ENCODE results near the gene NOP16.

The NOP16 gene

DNA sequence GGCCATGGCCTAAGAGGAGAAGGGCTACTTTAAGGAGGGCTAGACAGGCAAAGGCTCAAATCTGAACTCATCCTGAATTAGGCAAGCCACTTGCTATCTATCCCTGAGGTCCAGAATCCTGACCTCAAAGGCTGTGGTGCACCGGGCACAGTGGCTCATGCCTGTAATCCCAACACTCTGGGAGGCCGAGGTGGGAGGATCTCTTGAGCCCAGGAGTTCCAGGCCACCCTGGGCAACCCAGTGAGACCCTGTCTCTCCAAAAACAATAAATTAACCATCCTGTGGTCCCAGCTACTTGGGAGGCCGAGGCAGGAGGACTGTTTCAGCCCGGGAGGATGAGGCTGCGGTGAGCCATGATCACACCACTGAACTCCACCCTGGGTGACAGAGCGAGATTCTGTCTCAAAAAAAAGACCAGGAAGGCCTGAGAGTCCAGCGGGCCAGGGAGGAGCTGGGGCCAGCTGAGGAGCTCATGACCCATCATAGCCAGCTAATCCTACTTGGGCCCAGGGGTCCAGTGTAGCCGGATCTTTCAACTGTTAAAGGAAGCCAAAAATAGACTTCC lies 4.0 kb downstream of the NOP16 start:
- DNase-seq = no peak

DNA sequence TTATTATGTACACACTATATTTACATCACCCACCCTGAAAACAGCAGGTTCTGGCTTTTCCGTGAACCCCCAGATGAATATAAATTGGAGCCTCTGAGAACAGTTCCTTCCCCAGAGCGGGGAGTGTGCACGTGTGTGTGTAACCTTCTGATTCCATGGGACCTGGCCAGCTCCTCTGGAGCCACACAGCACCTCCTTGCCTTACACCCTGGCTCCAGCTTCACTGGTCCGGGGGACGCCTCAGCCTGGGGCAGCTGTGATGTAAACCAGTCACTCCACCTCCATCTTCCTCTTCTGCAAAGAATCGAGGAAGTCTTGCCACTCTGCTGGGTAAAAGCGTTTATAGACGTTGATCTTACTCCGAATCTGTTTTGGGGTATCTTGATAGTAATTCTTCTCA lies 4.4 kb downstream of the NOP16 start:
- DNase-seq = no peak

DNA sequence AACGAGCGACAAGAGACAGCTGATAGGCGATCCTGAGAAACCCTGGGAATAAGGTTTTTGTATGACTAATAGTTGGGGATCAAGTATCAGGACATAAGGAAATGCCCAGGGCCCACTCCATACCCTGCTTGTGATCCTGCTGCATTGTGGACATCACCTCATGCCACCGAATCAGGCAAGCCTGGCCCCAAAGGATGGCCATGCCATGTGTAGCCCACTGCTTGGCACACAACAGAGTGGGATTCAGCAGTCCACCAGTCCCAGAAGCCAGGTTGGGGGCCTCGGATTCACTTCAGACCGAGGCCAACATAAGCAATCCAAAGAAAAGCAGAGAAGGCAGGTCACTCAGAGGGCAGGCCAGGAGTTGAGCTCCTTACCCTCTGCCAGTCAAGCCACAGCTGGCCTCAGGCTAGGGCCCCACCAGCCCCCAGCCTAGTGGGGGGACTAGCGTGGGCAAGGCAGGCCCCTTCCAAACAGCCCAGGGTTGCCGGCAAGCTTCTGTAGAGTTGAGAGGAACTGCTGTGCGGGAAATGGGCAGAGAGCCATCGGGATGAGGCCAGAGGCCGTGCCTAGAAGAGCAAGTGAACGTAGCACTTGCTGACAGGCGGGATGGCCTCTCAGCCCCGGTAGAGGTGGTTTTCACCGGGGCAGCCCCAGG lies 5.0 kb downstream of the NOP16 start:
- no peak for DNase-seq

DNA sequence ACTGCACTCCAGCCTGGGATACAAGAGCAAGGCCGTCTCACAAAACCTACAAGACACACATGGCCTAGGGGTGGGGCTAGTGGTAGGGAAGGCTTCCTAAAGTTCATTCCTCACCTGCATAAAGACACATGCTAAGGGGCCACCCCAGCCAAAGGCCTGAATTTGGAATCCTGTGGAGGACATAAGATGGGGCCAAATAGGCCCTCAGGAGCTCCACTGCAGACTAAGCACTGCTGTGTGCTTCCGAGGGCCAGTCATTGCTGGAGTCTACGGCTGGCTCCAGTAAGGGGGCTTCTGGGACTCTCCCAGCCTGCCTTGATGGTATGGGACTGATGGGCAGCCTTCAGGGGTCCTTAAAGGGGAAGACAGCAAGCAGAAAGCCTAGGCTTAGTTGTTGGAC lies 5.7 kb downstream of the NOP16 start:
- DNase-seq = no peak

DNA sequence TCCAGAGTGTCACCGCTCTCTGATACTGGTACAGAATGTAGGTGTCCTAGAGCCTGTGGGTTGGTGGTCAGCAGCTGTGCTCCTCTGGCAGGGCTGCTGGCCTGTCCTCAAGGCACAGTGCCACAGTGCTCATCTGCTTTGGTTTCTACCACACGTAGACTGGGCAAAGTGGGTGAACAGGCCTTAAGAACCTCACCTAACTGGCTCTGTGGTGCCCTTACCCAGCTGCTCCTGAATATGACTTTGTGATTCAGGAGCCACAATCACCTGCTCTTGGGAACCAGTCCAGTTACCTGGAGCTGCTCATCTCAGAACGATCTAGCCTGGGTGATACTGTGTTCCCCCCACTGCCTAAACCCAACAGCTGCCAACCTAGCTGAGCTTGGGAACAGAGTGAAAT lies 6.4 kb downstream of the NOP16 start:
- DNase-seq = no peak

DNA sequence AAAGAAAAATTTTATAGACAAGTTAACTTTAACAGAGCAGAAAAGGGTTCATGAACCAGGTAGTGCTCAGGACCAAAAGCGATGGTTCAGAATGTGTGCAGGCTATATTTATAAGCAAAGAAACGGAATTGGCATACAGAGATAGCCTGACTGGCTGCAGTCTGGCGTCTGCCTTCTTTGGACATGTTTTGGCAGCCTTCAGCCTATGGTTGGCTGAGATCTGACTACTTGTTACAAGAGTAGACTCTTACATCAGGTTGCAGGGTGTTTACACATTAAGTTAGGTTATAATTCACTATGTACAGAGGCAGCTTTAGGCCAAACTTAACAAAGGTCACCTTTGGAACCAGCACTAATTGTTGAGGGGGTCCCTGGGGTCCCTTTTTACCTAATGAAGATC lies 7.0 kb downstream of the NOP16 start:
- no peak for DNase-seq

DNA sequence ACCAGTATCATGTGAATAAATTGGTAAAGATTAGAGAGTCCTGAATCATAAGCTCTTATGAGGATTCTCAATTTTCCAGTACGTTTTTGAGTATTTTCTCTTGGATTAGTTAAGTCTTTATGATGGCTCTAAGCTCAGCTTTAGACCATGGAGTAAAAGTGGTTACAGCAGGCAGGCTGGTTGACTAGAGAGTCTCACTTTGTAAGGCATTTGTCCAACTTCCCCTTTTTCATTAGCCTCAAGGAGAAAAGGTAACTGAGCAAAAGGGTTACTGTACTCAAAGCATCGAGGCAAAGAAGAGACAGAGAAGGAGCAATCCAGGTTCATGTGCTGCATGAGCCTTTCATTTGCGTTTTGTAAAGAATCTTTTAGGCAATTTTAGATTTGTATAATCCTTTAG lies 8.5 kb downstream of the NOP16 start:
- DNase-seq = no peak

DNA sequence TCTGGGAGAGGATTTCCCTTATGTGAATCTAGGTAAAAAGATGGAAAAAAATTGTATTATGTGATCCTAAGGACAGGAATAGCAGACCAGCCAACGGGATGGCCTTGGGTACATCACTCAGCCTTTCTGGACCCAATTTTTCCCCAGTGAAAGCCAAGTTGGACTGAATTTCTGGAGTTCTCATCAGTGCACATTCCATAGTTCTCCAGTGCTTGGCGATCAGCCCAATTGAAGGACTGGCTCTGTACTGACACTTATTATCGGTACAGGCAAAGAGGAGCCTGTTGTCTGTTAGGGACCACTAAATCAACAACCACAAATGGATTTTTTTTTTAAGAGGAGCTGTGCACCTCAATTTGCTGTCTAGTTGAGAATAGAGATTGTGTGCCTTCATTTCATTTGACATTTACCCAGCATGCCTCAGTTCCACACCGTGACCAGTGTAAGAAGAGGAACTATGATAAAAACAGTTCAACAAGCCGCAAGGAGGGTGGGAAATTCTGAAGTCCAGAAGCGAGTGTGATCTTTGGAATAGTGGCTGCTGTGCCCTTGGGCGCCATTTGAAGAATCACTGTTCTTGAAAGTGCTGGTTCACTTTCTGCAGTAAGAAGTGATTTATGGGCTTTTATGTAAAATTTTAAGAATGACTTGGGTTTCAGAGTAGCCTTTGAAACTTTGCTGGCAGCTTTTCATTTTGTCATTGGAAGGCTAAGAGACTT lies 15.1 kb downstream of the NOP16 start:
- no peak for DNase-seq

DNA sequence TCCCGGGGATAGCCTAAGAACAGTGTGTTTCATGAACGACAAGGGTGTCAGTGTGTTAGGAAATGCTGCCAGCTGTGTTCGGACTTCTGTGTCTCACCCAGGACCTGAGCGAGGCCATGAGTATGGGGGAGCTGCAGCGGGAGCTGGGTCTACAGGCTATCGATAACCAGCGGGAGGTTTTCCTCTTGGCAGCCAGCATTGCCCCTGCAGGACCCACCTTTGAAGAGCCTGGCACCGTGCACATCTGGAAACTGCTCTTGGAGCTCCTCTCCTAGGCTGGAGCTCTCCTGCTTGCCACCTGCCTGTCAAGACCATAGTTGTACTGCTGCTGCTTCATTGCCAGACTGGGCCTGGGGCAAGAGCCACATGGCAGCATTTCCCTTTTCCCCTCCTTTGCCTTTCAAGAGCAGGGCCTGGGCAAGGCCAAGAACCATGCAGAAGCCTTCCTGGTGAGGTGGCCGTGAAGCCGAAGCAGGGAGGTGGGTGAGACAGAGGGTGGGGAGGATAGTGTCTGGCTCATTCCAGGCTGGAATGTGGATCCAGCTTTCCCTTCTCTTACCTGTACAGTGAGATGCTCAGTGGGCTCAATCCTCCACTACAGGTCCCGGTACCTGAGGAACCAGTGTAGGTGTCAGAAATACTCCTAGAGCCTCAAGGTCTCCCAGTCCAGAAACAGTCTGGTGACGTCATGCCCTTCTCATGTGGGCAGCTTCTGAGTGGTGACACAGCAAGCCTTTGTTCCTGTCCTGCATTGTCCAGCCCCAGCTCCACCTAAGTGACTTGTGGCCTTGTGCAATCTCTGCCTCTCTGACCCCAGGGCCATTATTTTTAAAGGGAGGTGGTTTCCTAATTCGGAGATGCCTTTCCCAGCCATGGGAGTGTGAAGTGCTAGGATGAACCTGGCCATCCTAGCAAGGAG lies 16.5 kb downstream of the NOP16 start:
- no peak for DNase-seq

DNA sequence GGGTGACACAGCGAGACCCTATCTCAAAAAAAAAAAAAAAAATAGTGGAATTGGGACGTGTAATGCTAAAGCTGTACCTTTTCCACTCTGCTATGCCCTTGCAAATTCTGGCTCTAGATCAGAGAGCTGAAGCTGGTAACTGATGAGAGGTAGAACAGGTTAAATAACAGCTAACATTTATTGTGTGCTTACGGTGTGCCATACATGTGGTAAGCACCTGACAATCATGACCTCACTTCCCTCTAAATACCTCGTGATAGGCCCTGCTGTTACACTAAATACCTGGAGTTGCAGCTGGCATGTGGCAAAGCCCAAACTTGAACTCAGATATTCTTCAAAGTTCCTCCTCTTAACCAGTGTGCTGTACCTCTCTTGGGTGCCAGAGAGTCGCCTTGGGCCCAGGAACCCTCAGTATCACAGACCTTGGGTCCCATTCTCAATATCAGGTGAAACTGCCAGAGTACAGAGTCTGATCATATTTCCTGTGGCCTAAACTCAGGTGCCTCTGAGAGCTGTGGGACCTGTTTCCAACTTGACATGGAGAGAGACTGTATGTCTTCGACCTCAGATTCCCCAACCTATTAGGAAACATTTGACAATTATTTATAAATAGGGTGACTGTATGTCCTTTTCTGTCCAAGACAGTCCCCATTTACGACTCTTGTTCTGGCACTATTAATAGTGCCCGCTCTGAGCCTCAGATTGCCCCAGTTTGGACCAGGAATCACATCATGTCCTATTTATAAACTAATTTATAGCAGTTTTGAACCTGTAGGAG lies 18.3 kb downstream of the NOP16 start:
- DNase-seq = no peak

DNA sequence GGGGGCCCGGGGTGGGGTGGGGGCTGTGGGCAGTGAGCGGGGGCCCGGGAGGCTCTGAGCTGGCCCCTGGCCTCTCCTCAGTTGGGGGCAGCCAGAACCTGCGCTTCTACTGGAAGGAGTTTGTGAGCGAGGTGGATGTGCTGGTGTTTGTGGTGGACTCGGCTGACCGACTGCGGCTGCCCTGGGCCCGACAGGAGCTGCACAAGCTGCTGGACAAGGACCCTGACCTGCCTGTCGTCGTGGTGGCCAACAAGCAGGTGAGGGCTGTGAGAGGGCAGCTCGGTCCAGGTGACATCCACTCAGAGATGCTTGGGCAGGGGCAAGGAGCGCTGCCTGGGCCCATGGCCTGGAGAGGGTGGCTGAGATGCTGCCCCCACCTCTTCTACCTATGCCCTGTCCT lies 19.7 kb downstream of the NOP16 start:
- no peak for DNase-seq

DNA sequence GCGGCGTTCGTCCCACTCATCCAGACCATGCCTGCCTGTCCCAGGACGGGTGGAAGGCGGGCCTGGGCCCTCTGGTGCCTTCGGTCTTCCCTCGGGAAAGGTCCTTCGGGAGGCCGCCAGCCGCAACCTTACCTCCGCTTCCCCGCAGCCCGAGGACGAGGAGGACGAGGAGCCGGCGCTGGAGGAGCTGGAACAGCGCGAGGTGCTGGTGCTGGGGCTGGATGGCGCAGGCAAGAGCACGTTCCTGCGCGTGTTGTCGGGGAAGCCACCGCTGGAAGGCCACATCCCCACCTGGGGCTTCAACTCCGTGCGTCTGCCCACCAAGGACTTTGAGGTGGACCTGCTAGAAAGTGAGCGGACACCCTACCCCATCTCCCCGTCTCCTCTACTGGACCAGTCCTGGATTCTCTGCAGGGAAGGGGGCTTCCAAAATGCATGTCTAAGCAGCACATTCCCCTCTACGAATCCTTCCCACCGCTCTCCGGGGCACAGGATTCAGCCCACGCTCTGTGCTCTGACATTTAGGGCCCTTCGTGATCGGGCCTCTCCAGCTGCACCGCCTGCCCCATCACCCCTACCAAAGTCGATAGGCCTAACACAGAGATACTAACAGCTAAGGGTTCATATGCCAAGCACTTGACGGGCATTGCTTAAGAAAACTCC lies 22.0 kb downstream of the NOP16 start:
- no peak for DNase-seq

DNA sequence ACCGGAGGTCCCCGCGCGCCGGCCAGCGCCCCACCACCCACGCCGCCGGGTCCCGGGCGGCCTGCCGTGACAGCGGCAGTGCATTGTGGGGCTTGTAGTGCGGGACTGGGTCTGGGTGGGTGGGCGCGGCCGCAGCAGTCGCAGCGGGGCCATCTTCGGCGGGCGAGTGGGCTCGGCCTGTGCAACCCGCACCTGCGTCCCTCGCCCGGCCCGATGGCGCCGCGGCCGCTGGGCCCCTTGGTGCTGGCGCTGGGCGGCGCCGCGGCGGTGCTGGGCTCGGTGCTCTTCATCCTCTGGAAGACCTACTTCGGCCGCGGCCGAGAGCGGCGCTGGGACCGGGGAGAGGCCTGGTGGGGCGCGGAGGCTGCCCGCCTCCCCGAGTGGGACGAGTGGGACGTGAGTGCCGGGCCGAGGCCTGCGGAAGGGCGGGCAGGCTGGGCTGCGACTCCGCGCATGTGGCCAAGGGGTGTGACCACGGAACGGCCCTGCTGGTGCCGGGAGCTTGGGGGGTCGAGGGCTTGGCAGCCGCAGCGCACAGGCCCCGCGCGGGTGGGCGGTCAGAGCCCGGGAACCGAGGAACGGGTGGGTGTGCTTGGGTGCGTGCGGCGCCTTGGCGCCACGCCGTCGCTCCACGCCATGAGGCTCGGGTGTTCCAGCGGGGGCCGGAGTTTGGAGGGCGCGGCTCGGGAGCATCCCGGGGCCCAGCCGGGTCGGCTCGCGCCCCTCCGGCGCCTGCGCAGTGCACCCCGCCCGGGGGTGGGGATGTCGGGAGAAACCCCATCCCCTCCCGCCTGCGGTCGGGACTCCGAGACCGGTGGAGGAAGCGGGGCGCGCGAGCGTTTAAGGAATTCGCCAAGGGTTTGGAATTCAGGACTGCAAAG lies 22.8 kb downstream of the NOP16 start, which contains the start of gene ARL10:
Gene ARL10, plus strand, starts transcription at position 137 of the 881 bp plus-strand sequence. Its CDS starts 77 bp downstream, at position 214.
- DNase-seq = peak; percentile 69 to 75

DNA sequence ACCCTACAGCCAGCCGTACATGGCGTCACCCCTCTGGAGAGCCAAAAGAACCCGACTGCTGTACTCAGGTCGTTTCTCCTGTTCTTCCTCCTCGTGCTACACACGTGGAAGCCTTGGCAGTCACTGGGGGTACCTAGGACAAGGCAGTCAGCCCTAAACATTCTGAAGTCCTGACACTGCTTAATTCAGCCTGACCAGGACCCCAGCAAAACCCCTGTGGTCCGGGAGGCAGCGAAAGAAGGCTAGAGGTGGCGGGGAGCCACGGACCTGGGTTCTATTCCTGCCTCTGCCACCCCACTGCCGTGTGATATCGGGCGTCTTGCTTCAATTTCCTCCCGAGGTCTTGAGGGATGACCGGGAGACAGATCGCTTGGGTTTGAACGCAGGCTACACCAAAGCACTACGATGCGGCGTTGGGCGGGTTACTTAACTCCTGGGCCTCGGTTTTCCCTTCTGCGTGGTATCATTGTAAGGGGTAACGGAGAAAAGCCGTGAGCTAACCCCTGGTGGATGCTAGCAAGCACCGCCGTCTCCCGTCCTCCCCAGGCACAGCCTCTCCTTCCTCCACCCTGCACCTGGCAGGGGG lies 23.5 kb downstream of the NOP16 start:
- no peak for DNase-seq

DNA sequence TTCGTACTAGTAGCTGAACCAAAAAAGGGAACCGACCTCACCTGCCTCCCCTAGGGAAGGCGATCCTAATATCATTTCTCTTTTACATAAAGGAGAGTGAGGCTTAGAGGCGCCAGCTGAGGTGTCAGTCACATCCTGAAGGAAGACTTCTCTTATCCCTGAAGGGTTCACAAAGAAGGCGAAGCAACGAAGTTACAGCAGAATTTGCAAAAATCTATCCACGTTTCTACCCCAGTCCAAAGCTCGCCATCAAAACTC lies 26.2 kb downstream of the NOP16 start:
- DNase-seq = no peak

DNA sequence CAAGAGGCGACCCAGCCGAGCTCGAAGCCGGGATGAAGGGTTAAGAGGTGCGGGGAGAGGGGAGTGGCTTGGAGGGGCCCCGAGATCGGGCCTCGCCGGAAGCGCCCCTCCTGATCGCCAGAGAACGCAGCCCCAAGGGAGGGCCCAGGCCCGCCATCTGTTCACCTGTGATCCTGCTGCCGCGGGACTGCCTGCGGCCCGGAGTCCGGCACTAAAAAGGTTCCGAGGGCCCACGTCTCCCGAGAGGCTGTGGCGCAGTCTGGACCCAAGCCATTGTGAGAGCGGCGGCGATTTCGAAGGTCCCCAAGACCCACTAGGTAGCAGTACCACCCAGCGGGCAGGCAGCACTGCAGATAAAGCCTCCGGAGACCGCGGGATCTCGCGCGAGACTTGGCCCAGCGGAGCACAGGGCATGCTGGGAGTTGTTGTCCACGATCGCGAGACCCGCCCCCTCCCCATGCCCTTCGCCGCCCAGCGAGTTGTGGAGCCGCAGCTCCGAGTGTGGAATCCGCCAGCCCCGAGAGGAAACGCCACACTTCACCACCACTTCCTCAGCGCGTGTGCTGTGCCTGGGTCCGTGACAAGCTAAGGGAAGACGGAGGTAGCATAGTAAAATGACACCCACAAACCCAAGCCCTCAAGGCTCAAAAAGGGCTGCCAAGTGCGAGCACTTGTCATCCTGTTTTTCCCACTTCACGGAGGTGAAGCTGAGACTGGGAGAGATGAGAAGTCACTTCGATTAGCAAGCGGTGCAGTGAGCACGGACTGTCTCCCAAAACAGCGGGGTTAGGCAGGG lies 26.8 kb downstream of the NOP16 start, which contains the start of gene KIAA1191:
Gene KIAA1191, minus strand, starts transcription at position 328 of the 796 bp plus-strand sequence. CDS start 2,256 bp downstream, outside the sequence.
- DNase-seq = peak; percentile 95 to 96

DNA sequence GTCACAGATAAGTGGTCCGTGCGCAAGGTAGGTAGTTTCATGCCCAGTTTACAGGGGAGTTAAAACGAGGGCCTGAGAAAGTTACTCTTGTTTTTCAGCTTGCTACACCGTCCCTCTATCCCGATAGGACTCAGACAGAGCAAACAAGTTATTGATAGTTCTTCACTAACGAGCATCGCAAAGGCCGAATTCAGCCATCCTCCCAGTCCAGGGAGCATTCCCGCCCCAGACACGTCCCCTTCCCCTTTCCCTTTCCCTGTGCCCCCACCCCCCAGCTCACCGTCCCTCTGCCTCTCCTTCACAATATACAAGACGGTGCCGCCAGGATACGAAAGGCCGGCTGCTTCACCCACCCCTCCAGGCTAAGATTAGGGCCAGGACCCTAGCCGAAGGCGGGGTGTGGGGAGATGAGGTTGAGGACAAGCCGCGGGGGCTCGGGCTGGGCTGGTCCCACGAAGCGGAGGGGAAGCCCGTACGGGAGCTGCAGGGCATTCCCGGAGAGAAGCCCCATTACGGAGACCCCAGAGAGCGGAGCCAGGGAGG lies 27.4 kb downstream of the NOP16 start:
- DNase-seq = peak; percentile 26 to 32

DNA sequence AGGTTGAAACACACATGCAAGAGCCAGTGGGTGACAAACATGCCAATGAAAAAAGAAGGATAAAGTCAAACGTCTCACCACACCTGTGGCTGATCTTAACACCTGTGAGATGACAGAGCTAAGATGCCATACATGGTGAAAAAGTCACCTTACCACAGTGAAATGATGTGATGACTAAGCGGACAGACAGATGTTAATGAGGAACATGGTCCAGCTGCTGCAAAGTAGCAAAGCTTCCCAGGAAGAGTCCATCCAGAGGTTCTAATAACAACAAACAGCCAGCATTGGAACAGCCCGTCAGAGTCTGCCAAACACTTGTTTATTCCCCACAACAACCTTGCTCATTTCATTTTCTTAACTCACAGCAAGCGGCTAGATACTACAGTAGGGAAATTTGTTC lies 28.7 kb downstream of the NOP16 start:
- no peak for DNase-seq

DNA sequence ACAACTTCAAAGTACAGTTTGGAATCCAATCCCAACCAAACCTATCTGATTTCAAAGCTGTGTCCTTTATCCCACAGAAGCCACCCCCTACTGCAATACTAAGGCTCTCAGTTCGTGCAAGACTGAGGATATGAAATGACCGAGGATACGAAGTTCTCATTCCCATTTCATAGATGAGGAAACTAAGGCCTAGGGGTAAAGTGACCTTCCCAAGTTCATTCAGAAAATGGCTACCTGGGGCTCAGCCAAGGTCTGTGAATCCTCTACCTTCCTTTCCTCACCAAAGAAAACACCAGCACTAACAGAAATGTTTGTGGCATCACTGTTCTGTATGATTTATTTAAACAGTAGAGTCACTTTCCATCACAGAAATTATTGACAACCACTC lies 32.2 kb downstream of the NOP16 start:
- DNase-seq = no peak
